HCT116 (cell line): ENCODE data around the gene BTBD9. TPM values are rescaled to one million over a fixed set of nuclear protein-coding genes. Genes with fewer than 3 reads are reported as not detected.

Experiments used
- ATAC-seq: fragments of 200-7000 bp; cut with Tn5 transposase; 2 replicates; pipeline ENCODE4 v1.9.1; 2020; ENCODE audit warnings: mild to moderate bottlenecking, moderate library complexity
- BruUV-seq: library from RNA; stranded (reverse); fragments of 400-500 nt; replicated peaks from 2 replicates; lab custom pipeline; 2021; lab: Mats Ljungman, UMichigan
- CTCF ChIA-PET: fragments of 300-600 bp; sonication (Branson Sonifier 250); formaldehyde crosslinking; loops from one replicate; lab custom pipeline; 2021; ENCODE audit warnings: antibody characterized with exemption; lab: Charles Lee
- POLR2A ChIA-PET: fragments of 300-600, 350-600 bp; sonication (Branson Sonifier 250); formaldehyde crosslinking; loops from one replicate; lab custom pipeline; 2021; ENCODE audit warnings: antibody characterized with exemption; lab: Charles Lee
- RAD21 ChIA-PET, 2 experiments: fragments of 300-600 bp; sonication (Branson Sonifier 250); formaldehyde crosslinking; loops; one replicate each; lab custom pipeline; 2023; ENCODE audit warnings: low total read pairs in 2 of 2; ENCODE audit not compliant: uncharacterized antibody in 2 of 2, unreplicated experiment in 2 of 2, low non-redundant PET in 1 of 2; lab: Charles Lee
- DNase-seq: peaks from one replicate; pipeline ENCODE4 v3.0.0-alpha.2; 2010; ENCODE audit warnings: low read depth, low spot score
- H2AFZ ChIP-seq: fragments of 200-600 bp; shearing (Covaris generic), sonication (generic); 2 replicates; pipeline ENCODE4 v1.6.1; 2017; ENCODE audit warnings: low read depth, mixed run types, mixed read lengths, antibody characterized with exemption, low read length; ENCODE audit not compliant: poor library complexity, severe bottlenecking
- H3K27ac ChIP-seq: 2 replicates; pipeline ENCODE4 v1.5.1; 2012; ENCODE audit warnings: low read depth, low read length
- H3K27me3 ChIP-seq: fragments of 200-600 bp; sonication (generic); 2 replicates; pipeline ENCODE4 v1.6.1; 2016; ENCODE audit warnings: mixed run types, low read length, mixed read lengths; ENCODE audit not compliant: insufficient read depth
- H3K36me3 ChIP-seq, 2 experiments: fragments of 200-500 bp in 1 of 2; fragments of 200-600 bp in 1 of 2; sonication (Bioruptor generic) in 1 of 2; sonication (generic) in 1 of 2; 2 replicates each; pipeline versions ENCODE4 v1.5.1 to v1.6.1; 2014 to 2016; ENCODE audit warnings: low read length in 2 of 2, inconsistent platforms in 1 of 2, mixed read lengths in 1 of 2, mixed run types in 1 of 2; ENCODE audit not compliant: insufficient read depth in 2 of 2, control insufficient read depth in 1 of 2
- H3K4me1 ChIP-seq, 2 experiments: fragments of 200-600 bp in 1 of 2; sonication (generic) in 1 of 2; 2 replicates each; pipeline versions ENCODE4 v1.5.1 to v1.6.1; 2012 to 2017; ENCODE audit warnings: low read length in 2 of 2, inconsistent platforms in 1 of 2, mild to moderate bottlenecking in 1 of 2, mixed read lengths in 1 of 2, mixed run types in 1 of 2, moderate library complexity in 1 of 2; ENCODE audit not compliant: insufficient read depth in 2 of 2, control insufficient read depth in 1 of 2
- H3K4me2 ChIP-seq: fragments of 200-600 bp; sonication (generic); 2 replicates; pipeline ENCODE4 v1.6.1; 2017; ENCODE audit warnings: mixed run types, low read length, mixed read lengths
- H3K4me3 ChIP-seq, 2 experiments: fragments of 200-600 bp in 1 of 2; sonication (generic) in 1 of 2; replicated peaks in 1 of 2; 2 replicates each; pipeline ENCODE4 v1.5.1; 2011 to 2016; ENCODE audit warnings: low read length in 2 of 2, control low read depth in 1 of 2, low read depth in 1 of 2, mild to moderate bottlenecking in 1 of 2, mixed read lengths in 1 of 2, mixed run types in 1 of 2
- H3K79me2 ChIP-seq: fragments of 200-600 bp; sonication (generic); 2 replicates; pipeline ENCODE4 v1.6.1; 2017; ENCODE audit warnings: mild to moderate bottlenecking, mixed run types, low read length, moderate library complexity, mixed read lengths; ENCODE audit not compliant: insufficient read depth
- H3K9ac ChIP-seq: fragments of 200-600 bp; sonication (generic); 2 replicates; pipeline ENCODE4 v1.6.1; 2016; ENCODE audit warnings: low read length, mixed read lengths
- H3K9me2 ChIP-seq: fragments of 200-600 bp; sonication (generic), shearing (Covaris generic); 2 replicates; pipeline ENCODE4 v1.6.1; 2017; ENCODE audit warnings: mixed run types, mild to moderate bottlenecking, moderate library complexity; ENCODE audit not compliant: insufficient read depth
- H3K9me3 ChIP-seq, 2 experiments: fragments of 200-500 bp in 1 of 2; fragments of 200-600 bp in 1 of 2; sonication (Bioruptor generic) in 1 of 2; sonication (generic) in 1 of 2; 2 replicates each; pipeline ENCODE4 v1.6.1; 2014 to 2017; ENCODE audit warnings: low read length in 2 of 2, mixed read lengths in 2 of 2, inconsistent platforms in 1 of 2, low read depth in 1 of 2, mild to moderate bottlenecking in 1 of 2, mixed run types in 1 of 2, moderate library complexity in 1 of 2; ENCODE audit not compliant: control insufficient read depth in 1 of 2, insufficient read depth in 1 of 2
- H4K20me1 ChIP-seq: fragments of 200-600 bp; sonication (generic), shearing (Covaris generic); 2 replicates; pipeline ENCODE4 v1.6.1; 2017; ENCODE audit warnings: mixed run types, mild to moderate bottlenecking, moderate library complexity; ENCODE audit not compliant: insufficient read depth
- CBX3 ChIP-seq: IDR thresholded peaks from 2 replicates; pipeline ENCODE4 v1.6.1; 2012; ENCODE audit warnings: low read depth
- EGR1 ChIP-seq: IDR thresholded peaks from 2 replicates; pipeline ENCODE4 v1.6.1; 2012; ENCODE audit warnings: low read depth
- SIN3A ChIP-seq: IDR thresholded peaks from 2 replicates; pipeline ENCODE4 v1.6.1; 2012; ENCODE audit warnings: low read depth
- TCF7L2 ChIP-seq: IDR thresholded peaks from 2 replicates; pipeline ENCODE4 v1.7.0; 2011; ENCODE audit warnings: borderline replicate concordance, inconsistent platforms; ENCODE audit not compliant: insufficient read depth, insufficient read length; ENCODE audit errors: extremely low read depth
- ZNF274 ChIP-seq: fragments of 200-500 bp; sonication (Bioruptor generic); IDR thresholded peaks from 2 replicates; pipeline ENCODE4 v1.6.1; 2014; ENCODE audit warnings: mild to moderate bottlenecking, low read depth, low read length, inconsistent platforms
- intact Hi-C: fragments of 100-400 bp; cut with micrococcal nuclease; formaldehyde crosslinking; loops from 2 replicates; pipeline ENCODE4 v1.10.0; 2022
- total RNA-seq: library from RNA; stranded (reverse); gene quantifications from one replicate; pipeline ENCODE4 v1.2.1, GENCODE V29; 2021; ENCODE audit not compliant: unreplicated experiment
- TF ChIP-seq, protein P1 (sequence below): IDR thresholded peaks from 2 replicates; pipeline ENCODE4 v1.6.1; 2012; ENCODE audit warnings: low read depth
- TF ChIP-seq, protein P2 (sequence below): IDR thresholded peaks from 2 replicates; pipeline ENCODE4 v1.6.1; 2012
- TF ChIP-seq, protein P3 (sequence below), 3 experiments: fragments of 200-600 bp in 1 of 3; sonication (generic) in 1 of 3; IDR thresholded peaks in 2 of 3; conservative IDR thresholded peaks in 1 of 3; 2 replicates each; pipeline ENCODE4 v1.5.1; 2012 to 2017; ENCODE audit warnings: low read depth in 2 of 3, low read length in 2 of 3, antibody characterized with exemption in 1 of 3, borderline replicate concordance in 1 of 3, control low read depth in 1 of 3, mild to moderate bottlenecking in 1 of 3, mixed read lengths in 1 of 3, mixed run types in 1 of 3, moderate library complexity in 1 of 3; ENCODE audit not compliant: insufficient read depth in 1 of 3

BTBD9 gene
- total RNA-seq, 1 experiment from 2014 or later = 10.9 TPM

DNA sequence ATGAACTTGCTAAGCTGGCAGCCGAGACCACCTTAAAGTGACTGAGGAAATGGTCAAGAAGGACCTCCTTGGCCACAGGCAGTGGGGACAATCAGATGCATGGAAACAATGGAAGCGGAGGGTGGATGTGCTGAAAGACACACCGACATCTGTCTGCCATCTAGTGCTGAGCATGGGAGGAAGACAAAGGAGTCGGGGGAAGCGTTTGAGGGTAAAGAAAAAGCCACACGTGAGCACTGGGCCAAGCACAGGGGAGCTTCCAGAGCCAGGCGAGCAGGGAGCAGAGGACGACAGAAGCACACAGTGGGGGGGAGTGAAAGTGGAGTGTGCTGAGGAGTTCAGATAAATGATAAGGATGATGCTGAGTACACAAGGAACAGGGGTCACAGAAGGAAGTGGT is 452.4 kb downstream of the BTBD9 start (continued):
- TF ChIP-seq, protein P1, sequence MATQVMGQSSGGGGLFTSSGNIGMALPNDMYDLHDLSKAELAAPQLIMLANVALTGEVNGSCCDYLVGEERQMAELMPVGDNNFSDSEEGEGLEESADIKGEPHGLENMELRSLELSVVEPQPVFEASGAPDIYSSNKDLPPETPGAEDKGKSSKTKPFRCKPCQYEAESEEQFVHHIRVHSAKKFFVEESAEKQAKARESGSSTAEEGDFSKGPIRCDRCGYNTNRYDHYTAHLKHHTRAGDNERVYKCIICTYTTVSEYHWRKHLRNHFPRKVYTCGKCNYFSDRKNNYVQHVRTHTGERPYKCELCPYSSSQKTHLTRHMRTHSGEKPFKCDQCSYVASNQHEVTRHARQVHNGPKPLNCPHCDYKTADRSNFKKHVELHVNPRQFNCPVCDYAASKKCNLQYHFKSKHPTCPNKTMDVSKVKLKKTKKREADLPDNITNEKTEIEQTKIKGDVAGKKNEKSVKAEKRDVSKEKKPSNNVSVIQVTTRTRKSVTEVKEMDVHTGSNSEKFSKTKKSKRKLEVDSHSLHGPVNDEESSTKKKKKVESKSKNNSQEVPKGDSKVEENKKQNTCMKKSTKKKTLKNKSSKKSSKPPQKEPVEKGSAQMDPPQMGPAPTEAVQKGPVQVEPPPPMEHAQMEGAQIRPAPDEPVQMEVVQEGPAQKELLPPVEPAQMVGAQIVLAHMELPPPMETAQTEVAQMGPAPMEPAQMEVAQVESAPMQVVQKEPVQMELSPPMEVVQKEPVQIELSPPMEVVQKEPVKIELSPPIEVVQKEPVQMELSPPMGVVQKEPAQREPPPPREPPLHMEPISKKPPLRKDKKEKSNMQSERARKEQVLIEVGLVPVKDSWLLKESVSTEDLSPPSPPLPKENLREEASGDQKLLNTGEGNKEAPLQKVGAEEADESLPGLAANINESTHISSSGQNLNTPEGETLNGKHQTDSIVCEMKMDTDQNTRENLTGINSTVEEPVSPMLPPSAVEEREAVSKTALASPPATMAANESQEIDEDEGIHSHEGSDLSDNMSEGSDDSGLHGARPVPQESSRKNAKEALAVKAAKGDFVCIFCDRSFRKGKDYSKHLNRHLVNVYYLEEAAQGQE = no peak
- no peak for TF ChIP-seq EGR1
- TF ChIP-seq, protein P2, sequence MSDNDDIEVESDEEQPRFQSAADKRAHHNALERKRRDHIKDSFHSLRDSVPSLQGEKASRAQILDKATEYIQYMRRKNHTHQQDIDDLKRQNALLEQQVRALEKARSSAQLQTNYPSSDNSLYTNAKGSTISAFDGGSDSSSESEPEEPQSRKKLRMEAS = no peak
- TF ChIP-seq ZNF274 = no peak
- no peak for TF ChIP-seq TCF7L2

DNA sequence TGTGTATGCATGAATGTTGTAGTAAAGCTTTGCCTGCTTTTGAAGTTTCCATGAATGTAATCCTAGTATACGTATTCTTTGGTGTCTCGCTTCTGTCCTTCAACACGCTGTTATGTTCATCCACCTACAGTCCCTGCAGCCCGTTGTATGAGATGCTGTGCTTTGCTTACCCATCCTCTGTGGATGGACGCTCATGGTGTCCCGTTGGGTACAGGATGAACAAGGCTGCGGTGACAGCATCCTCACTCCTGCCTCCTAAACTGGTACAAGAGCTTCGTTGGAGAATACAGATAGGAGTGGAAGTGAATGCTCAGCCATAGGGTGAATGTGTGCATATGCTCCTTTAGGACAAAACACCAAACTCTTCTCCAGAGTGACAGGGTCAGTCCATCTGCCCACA is 454.0 kb downstream of the BTBD9 start:
- Histone ChIP-seq H3K4me3 (no peak overlapping the region), H3K9ac (no peak overlapping the region), H3K4me1 (no peaks in the 10 kb centered on the region), H4K20me1 (no peaks in the 10 kb centered on the region), H3K9me2 (no peaks in the 10 kb centered on the region), H3K9me3 (no peaks in the 10 kb centered on the region), H3K36me3 (no peaks in the 10 kb centered on the region)
- no peak for ATAC-seq
- BruUV-seq = no TSS peak
- no peak for DNase-seq
- TF ChIP-seq, protein P3, sequence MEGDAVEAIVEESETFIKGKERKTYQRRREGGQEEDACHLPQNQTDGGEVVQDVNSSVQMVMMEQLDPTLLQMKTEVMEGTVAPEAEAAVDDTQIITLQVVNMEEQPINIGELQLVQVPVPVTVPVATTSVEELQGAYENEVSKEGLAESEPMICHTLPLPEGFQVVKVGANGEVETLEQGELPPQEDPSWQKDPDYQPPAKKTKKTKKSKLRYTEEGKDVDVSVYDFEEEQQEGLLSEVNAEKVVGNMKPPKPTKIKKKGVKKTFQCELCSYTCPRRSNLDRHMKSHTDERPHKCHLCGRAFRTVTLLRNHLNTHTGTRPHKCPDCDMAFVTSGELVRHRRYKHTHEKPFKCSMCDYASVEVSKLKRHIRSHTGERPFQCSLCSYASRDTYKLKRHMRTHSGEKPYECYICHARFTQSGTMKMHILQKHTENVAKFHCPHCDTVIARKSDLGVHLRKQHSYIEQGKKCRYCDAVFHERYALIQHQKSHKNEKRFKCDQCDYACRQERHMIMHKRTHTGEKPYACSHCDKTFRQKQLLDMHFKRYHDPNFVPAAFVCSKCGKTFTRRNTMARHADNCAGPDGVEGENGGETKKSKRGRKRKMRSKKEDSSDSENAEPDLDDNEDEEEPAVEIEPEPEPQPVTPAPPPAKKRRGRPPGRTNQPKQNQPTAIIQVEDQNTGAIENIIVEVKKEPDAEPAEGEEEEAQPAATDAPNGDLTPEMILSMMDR (IDR thresholded peaks at IDR 0.05 in 2 of 3, conservative IDR thresholded peaks at IDR 0.05 in 1 of 3; ENCODE audit: borderline replicate concordance in 1 of 3, insufficient read depth in 1 of 3, low read depth in 2 of 3, low read length in 2 of 3) = no peak
- no peak for TF ChIP-seq CBX3
- no peak for TF ChIP-seq SIN3A
- TF ChIP-seq EGR1 = no peak
- TF ChIP-seq, all 23 proteins: peak for 0
- RAD21 ChIA-PET = no interaction called here
- POLR2A ChIA-PET = no interaction called here
- H2AFZ ChIP-seq = no peak overlapping the region
- H3K79me2 ChIP-seq = no peaks in the 10 kb centered on the region
- no peaks in the 10 kb centered on the region for H3K27me3 ChIP-seq
- CTCF ChIA-PET = no interaction called here
- intact Hi-C loops = no loop called here
- no peak overlapping the region for H3K4me2 ChIP-seq
- H3K27ac ChIP-seq = no peak overlapping the region
